Measurements from ENCODE around the gene MAGIX.

The MAGIX gene

DNA sequence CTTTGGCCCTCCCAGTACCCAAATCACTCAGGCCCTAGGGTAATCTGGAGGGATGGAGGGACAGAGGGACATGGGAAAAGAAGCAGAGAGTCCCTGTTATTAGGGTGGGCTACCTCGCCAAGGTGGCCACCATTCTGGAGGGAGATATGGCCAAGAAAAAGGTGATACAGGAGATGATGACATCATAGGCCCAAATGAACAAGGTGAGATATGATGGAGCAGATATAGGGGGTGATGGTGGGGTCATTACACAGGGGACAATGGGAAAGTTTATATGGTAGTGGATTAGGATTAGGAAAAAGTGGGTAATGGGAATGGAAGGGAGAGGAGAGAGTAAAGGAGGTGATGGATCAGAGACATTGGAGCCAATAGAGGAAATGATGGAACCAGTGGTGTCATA is 50.3 kb downstream of the MAGIX start:
- Mint-ChIP-seq H3K27ac (no peak overlapping the region), H3K27me3 (ENCODE audit: low read depth) (no peaks in the 10 kb centered on the region), H3K36me3 (ENCODE audit: low read depth) (no peaks in the 10 kb centered on the region), H3K4me3 (no peak overlapping the region), H3K4me1 (ENCODE audit: low read depth) (no peaks in the 10 kb centered on the region), H3K9me3 (no peaks in the 10 kb centered on the region)
- no peak for DNase-seq (ENCODE audit: low spot score)

DNA sequence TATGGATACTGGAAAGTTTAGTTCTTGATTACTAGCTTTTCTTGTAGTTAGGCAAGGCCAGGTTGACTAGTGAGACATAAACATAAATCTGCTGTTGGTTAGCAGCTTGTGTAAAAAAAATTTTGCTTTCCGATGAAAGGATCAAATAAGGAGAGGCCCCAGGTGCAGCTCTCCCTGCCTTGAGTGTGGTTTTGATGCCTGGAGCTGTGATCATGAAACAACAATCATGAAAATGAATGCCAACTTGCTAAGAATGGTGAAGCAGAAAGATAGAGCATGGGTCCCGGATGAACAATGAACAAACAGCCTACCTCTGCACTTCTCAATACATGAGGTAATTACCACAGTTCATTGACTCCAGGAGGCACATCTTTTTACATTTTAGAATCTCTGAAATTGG is 51.9 kb downstream of the MAGIX start:
- no peaks in the 10 kb centered on the region for H3K4me1 Mint-ChIP-seq (ENCODE audit: low read depth)
- no peaks in the 10 kb centered on the region for H3K9me3 Mint-ChIP-seq
- DNase-seq (ENCODE audit: low spot score) = no peak
- no peak overlapping the region for H3K4me3 Mint-ChIP-seq
- no peaks in the 10 kb centered on the region for H3K36me3 Mint-ChIP-seq (ENCODE audit: low read depth)
- no peak overlapping the region for H3K27ac Mint-ChIP-seq
- no peaks in the 10 kb centered on the region for H3K27me3 Mint-ChIP-seq (ENCODE audit: low read depth)

DNA sequence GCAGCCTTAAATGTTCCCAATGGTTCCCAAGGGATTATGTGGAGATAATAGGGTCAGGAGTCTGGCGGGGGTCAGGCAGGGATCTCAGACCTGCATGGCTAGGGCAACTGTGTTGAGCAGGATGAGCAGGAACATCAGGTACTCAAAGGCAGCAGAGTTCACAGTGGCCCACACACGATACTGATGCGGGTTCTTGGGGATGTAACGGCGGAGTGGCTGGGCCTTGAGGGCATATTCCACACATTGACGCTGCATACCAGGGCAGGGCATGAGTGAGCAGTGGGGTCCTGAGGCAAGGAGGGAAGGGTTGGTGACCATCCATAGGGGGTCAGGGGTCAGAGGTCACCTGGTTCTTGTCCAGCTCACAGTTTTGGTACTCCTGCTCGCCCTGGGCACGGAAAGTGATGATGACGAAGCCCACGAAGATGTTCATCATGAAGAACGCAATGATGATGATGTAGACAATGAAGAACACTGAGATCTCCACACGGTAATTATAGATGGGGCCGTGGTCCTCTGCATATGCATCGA is 52.5 kb downstream of the MAGIX start:
- H3K4me3 Mint-ChIP-seq = no peak overlapping the region

More for the DNA sequence above, 52.5 kb downstream of the MAGIX start:
- H3K27ac Mint-ChIP-seq = no peak overlapping the region
- no peak for DNase-seq (ENCODE audit: low spot score)
- no peaks in the 10 kb centered on the region for H3K9me3 Mint-ChIP-seq
- H3K36me3 Mint-ChIP-seq (ENCODE audit: low read depth) = no peaks in the 10 kb centered on the region
- no peaks in the 10 kb centered on the region for H3K4me1 Mint-ChIP-seq (ENCODE audit: low read depth)
- H3K27me3 Mint-ChIP-seq (ENCODE audit: low read depth) = peaks cover 3% of the 10 kb centered on the region
